T47D (cell line): ENCODE data around the gene UPF1.

Experiments used
- DNase-seq, 2 experiments: peaks; one replicate each; pipeline versions ENCODE4 v3.0.0 to v3.0.0-alpha.2; 2011 to 2012; ENCODE audit warnings: low read depth in 1 of 2, low spot score in 1 of 2
- JUND ChIP-seq: IDR thresholded peaks from 2 replicates; pipeline ENCODE4 v1.6.1; 2012; ENCODE audit warnings: low read depth
- in situ Hi-C: cut with HindIII; loops from 2 replicates; pipeline ENCODE4 v1.10.0; 2016; ENCODE audit warnings: low sequenced_read_pairs, low pct_unique_long_range_greater_than_20kb

The UPF1 gene

DNA sequence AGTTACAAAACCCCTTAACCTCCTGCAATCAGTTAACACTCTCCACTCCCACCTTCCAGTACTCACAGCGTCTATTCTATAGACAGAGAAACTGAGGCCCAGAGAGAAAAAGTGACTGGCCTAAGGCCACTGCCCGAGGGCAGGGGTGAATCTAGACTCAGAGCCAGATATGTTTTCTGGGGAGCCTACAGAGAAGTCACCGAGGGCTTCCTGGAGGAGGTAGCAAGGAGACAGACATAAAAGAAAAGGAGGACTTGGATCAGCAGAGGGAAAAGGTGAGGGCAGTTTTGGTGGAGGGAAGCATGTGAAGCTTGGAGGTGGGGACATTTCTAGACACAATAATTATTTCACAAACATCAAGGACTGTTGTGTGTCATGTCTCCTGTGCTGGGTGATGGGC lies 39.1 kb upstream of the UPF1 start:
- TF ChIP-seq JUND: no peak
- in situ Hi-C loops: no loop called here
- DNase-seq: no peak

DNA sequence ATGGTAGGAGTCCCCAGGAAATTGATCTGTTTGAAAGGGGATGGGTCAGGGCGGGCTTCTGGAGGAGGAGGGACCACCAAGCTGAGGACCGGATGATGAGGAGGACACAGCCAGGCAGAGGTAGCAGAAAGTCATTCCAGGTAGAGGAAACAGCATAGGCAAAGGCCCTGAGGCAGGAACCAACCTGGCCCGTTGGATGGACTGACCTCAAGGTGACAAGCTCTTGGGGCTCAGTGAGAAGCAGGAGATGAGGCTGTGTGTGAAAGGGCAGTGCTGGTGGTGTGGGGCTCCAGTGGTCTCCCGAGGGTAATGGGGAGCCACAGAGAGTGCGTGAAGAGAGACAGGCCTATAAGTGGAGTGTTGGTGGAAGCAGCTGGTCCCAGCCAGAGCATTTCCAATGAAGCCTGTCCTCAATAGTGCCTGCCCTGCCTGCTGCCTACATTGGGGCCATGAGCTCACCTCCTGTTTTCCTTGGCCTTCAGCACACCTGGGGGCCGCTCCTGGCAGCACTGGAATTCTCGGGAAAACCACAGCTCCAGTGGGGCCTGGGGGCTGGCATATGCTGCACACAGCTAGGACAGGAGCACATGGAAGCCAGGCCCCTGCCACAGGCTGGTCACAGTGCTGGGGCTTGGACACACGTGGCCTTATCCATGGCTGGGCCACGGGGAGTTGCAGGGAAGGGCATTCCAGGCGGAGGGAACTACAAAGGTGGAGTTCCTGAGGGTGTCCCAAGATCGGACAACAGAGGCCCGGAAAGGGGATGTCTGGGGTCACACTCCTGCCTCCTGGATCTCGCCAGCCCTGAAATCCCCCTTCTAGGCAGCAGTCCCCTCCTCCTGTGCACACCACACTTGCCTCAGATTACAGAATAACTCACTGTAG lies 38.4 kb upstream of the UPF1 start:
- TF ChIP-seq JUND: no peak
- DNase-seq: no peak
- in situ Hi-C loops: no loop called here

DNA sequence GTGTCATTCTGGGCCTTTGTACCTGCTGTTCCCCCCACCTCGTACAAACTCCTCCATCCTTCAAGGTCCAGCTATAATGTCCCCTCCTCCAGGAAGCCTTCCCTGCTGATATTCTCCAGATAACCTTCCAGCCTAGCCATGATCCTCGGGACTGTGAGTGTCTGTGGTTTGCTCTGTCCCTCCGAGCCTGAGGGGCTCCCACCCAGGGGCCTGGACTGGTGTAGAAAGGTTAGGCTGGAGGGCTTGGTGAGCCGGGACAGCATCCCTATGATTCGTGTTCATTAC lies 37.8 kb upstream of the UPF1 start:
- no peak for DNase-seq
- TF ChIP-seq JUND: no peak
- in situ Hi-C loops: no loop called here

DNA sequence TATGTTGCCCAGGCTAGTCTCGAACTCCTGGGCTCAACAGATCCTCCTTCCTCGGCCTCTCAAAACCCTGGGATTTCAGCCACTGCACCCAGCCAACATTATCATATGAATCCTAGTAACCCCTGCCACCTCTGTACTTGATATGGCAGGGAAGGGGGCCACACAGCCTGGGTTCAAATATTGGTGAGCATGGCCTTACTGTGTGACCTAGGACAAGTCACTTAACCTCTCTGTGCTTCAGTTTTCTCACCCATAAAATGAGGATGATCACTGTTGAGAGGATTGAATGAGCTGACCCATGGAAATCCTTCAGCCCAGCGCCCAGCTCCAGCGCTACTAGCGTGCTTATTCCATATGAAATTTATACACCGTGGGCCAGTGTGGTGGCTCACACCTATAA lies 37.1 kb upstream of the UPF1 start:
- no peak for TF ChIP-seq JUND
- in situ Hi-C loops: no loop called here
- no peak for DNase-seq

DNA sequence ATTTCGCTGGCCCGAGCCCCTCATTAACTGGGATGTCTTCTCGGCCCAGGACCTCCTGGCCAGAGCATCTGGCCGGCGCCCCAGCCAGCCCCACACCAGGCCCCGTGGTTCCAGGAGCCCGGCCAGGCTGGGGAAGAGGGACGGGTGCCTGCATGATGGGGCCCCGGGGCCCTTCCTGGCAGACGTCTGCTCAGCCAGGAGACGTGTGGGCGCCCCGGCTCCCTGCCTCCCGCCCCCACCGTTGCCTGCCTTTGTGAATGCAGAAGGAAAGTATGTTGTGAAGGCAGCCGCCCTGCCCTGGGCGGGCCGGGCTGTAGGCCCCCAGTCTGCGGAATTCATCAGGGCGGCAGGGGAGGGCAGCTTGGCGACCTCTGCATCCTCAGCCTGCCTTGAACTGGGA lies 36.2 kb upstream of the UPF1 start:
- no peak for DNase-seq
- no peak for TF ChIP-seq JUND

DNA sequence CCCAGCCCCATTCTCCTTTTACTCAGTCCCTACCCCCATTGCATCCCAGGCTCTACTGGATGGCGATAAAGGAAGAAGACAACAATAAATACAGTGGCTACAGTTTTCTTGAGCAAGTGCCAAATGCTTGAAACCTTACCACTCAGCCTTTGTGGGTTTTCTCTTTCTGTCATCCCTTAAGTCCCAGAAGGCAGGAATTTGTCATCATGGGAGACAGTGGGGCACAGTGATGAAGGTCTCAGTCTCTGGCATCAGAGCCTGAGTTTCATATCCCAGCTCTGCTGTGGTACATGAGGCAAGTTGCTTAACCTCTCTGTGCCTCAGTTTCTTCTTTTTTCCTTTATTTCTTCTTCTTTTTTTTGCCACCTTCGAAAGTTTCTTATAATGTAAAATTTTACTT lies 35.5 kb upstream of the UPF1 start:
- in situ Hi-C loops: no loop called here
- no peak for DNase-seq
- TF ChIP-seq JUND: no peak

More for the DNA sequence above, 36.2 kb upstream of the UPF1 start:
- in situ Hi-C loops: no loop called here

DNA sequence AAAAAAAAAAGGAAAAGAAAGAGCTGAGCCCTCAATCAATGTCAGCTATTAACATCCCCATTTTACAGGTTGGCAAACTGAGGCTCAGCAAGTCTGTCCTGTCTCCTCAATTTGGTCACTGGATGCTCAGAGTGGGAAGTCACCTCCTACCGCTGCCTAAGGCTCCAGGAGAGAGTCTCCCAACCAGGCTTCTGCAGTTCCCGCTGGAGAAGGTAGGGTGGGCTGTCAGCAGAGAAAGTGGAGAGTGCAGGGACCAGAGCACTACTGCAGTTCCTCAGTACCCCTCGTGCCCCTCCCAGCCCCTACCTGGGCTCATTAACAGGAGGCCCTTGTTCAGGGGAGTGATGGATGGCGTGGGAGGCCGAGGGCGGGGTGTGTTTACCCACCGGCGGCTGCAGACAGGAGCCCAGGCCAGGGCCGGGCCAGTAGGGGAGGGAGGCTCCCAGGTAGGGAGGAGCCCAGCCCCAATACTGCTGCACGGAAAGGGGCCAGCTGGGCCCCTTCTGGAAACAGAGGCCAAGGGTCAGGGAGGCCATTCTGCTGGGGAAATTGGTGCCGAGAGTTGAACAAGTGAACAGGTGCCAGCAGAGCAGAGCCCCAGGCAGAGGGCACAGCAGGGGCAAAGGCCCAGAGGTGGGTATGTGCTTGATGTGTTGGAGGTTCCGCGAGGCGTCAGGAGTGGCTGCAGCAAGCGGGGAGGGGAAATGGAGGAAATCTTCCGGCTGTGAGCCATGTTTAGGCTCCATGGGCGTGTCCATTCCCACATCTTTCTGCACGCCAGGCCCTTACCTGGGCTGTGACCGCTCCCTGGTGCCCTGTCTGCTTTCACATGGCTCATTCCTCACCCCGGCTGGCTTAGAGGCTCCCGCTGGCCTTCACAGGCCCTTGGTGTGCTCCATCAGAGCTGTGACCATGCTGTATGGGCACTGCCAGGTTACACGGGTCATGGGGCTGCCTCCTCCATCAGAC lies 33.1 kb upstream of the UPF1 start:
- no peak for DNase-seq
- in situ Hi-C loops: no loop called here
- no peak for TF ChIP-seq JUND

DNA sequence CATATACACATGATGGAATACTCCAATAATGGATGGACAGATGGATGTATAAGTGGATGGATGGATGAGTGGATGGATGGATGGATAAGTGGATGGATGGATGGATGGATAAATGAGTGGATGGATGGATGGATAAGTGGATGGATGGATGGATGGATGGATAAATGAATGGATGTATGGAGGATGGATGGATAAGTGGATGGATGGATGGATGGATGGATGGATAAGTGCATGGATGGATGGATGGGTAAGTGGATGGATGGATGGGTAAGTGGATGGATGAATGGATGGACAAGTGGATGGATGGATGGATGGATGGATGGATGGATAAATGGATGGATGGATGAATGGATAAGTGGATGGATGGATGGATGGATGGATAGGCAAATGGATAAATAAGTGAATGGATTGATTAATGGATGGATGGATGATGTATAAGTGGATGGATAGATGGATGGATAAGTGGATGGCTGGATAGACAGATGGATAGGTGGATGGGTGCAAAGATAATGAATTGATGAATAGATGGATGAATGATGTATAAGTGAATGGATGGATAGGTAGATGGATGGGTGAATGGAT lies 32.3 kb upstream of the UPF1 start:
- TF ChIP-seq JUND: no peak
- DNase-seq: no peak
- in situ Hi-C loops: no loop called here

DNA sequence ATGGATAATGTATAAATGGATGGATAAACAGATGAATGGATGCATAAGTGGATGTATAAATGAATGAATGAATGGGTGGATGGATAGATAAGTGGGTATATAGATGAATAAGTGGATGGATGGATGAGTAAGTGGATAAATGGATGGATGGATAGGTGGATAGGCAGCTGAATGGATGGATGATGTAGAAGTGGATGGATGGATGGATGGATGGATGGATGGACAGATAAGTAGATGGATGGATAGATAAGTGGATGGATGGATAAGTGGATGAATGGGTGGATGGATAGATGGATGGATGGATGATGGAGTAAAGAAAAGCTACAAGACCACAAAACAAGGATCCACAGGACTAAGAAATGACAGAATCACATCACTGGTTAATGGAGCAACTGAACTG lies 31.7 kb upstream of the UPF1 start:
- in situ Hi-C loops: no loop called here
- DNase-seq: no peak
- TF ChIP-seq JUND: no peak

DNA sequence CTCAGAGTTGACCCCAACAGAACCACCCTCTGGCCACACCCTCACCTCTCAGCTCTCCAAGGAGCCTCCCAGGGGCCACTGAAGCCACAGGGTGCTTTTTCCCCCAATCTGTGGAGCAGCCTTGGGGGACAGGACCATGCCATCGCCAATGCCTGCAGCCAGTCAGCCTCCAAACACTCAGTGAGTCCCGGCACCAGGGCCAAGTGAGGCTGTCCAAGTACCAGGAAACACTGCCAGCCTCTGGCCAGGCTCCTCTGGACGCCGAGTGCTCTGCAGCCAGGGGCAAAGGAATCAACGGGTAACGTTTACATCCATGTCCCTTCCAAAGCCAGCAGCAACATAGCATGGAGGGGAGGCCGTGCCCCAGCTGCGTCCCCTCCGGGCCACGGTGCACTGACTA lies 31.1 kb upstream of the UPF1 start:
- DNase-seq: no peak
- in situ Hi-C loops: no loop called here
- TF ChIP-seq JUND: no peak

DNA sequence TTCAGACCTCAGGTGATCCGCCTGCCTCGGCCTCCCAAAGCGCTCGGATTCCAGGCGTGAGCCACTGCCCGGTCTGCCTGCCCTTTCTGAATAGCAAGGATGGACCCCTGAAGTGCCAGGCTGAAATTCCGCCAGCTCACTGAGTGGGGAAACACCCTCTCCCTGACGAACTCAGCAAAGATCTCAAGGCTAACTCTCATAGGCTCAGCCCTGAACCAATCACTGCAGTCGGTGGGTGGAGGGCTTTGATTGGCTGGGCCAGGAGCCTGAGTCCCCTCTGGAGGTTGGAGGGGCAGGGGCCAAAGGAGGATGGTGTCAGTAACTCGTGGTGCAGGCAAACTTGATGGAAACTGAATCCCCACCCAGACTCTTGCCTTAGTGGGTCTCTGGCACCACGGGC lies 29.4 kb upstream of the UPF1 start:
- no peak for TF ChIP-seq JUND
- in situ Hi-C loops: no loop called here
- DNase-seq: no peak

DNA sequence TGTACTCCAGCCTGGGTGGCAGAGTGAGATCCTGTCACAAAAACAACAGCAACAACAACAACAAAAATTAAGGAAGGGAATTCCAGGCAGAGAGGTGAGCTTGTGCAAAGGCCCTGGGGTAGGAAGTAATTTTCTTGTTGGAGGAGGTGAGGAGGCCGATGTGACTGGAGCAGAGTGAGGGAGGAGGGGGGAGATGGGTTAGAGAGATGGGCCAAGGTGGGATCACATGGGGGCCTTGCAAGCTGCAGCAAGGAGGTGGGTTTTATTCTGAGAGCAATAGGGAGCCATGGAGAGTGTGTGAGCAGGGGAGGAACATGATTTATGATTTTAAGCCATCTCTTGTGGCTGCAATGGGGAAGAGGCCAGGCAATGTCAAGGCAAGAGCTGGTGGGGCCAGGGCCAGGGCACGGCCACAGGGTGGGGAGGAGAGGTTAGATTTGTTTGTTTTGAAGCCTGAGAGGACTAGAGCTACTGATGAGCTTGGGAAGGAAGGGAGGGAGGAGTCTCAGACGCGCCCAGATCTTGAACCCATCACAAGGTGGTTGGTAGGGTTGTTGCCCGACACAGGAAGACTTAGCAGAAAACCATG lies 28.1 kb upstream of the UPF1 start:
- in situ Hi-C loops: no loop called here
- no peak for DNase-seq
- no peak for TF ChIP-seq JUND
